Choroid plexus epithelial cell (primary cell): Measurements from ENCODE around the gene PLXND1.

Experiments used
- DNase-seq: peaks from one replicate; pipeline ENCODE4 v3.0.0-alpha.2; 2010; ENCODE audit warnings: low read depth
- H3K4me3 ChIP-seq: 2 replicates; pipeline ENCODE4 v1.5.1; 2011; ENCODE audit warnings: low read depth, mild to moderate bottlenecking, control low read depth, low read length, moderate library complexity
- CTCF ChIP-seq: conservative IDR thresholded peaks from 2 replicates; pipeline ENCODE4 v1.5.1; 2011; ENCODE audit warnings: low read depth, mild to moderate bottlenecking, control low read depth, inconsistent platforms, low read length, moderate library complexity

The PLXND1 gene

GRCh38 chr3:129590215-129590614, 16.3 kb downstream of the PLXND1 start:
- no peak overlapping the region for H3K4me3 ChIP-seq
- DNase-seq, result no peak
- no peak for TF ChIP-seq CTCF

GRCh38 chr3:129587566-129588210, 18.8 kb downstream of the PLXND1 start:
- no peak for DNase-seq
- TF ChIP-seq CTCF, result no peak
- H3K4me3 ChIP-seq, result no peak overlapping the region

- no peak overlapping the region for H3K4me3 ChIP-seq
- DNase-seq, result peak; percentile 36
- TF ChIP-seq CTCF, result no peak
Measured at GRCh38 chr3:129586746-129587430, 19.6 kb downstream of the PLXND1 start.

GRCh38 chr3:129585949-129586657, 20.4 kb downstream of the PLXND1 start:
- DNase-seq, result no peak
- no peak for TF ChIP-seq CTCF
- H3K4me3 ChIP-seq, result no peak overlapping the region

GRCh38 chr3:129584631-129585030, 21.8 kb downstream of the PLXND1 start:
- H3K4me3 ChIP-seq, result no peak overlapping the region
- no peak for TF ChIP-seq CTCF
- DNase-seq, result no peak

- no peak overlapping the region for H3K4me3 ChIP-seq
- DNase-seq, result no peak
- TF ChIP-seq CTCF, result no peak
Measured at GRCh38 chr3:129583289-129583688, 23.2 kb downstream of the PLXND1 start.
